Astrocyte (in vitro differentiated cells and primary cell): Measurements from ENCODE around the gene CKLF.

Experiments used
- EZH2 ChIP-seq: IDR thresholded peaks from 2 replicates; pipeline ENCODE4 v1.6.1; 2012; ENCODE audit warnings: mild to moderate bottlenecking, low read length, inconsistent platforms; ENCODE audit not compliant: insufficient read depth
- TF ChIP-seq, protein P1 (sequence below): IDR thresholded peaks from 2 replicates; pipeline ENCODE4 v1.5.1; 2011; ENCODE audit warnings: low read depth, mild to moderate bottlenecking, inconsistent platforms, low read length, moderate library complexity; ENCODE audit not compliant: insufficient read depth

DNA sequence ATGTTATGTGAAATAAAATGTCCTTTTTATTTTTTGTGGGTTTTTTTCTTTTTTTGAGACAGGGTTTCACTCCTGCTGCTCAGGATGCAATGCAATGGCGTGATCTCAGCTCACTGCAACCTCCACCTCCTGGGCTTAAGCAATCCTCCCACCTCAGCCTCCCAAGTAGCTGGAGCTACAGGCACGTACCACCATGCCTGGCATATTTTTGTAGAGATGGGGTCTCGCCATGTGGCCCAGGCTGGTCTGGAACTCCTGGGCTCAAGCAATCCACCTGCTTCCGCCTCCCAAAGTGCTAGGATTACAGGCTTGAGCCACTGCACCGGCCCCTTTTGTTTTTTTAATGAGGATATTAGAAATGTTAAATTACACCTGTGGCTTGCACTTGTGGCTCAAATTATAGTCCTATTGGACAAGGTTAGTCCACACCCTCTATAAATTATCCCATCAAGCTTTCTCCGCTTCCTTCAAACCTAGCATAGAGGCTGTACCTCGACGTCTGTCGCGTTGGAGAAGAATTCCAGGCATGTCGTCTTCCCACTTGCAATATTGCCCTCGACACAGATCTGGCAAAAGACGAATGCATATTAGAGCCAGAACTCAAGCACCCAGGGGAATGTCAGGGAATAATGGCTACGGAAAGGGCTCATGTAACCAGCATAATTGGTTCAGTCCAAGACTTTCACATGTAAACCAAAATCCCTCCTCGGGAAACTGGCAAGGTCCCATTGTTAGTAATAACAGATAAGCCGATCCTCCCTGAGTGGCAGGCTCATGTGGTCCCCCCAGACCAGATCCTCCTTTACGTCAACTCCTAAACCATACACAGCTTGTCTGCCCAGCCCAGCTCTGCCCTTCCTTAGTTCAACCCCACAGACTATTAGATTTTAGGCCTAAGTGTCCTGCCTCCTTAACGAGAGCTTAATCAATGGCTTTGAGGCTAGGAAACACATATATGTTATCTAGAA lies 10.7 kb upstream of the CKLF start:
- TF ChIP-seq, protein P1, sequence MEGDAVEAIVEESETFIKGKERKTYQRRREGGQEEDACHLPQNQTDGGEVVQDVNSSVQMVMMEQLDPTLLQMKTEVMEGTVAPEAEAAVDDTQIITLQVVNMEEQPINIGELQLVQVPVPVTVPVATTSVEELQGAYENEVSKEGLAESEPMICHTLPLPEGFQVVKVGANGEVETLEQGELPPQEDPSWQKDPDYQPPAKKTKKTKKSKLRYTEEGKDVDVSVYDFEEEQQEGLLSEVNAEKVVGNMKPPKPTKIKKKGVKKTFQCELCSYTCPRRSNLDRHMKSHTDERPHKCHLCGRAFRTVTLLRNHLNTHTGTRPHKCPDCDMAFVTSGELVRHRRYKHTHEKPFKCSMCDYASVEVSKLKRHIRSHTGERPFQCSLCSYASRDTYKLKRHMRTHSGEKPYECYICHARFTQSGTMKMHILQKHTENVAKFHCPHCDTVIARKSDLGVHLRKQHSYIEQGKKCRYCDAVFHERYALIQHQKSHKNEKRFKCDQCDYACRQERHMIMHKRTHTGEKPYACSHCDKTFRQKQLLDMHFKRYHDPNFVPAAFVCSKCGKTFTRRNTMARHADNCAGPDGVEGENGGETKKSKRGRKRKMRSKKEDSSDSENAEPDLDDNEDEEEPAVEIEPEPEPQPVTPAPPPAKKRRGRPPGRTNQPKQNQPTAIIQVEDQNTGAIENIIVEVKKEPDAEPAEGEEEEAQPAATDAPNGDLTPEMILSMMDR, result no peak
- TF ChIP-seq EZH2, result no peak
